ENCODE data around the gene YKT6.

- no peak for TF ChIP-seq CTCF (IDR thresholded peaks at IDR 0.05)
- TF ChIP-seq POLR2A (IDR thresholded peaks at IDR 0.05): no peak
- no peak for TF ChIP-seq EP300 (IDR thresholded peaks at IDR 0.05; ENCODE audit: low read depth)
Measured at GRCh38 chr7:44151956-44152355, 48.8 kb upstream of the YKT6 start.

Measured in transverse colon (tissue), 3 donors.